Measurements from ENCODE around the gene RAB35.

RAB35 gene

DNA sequence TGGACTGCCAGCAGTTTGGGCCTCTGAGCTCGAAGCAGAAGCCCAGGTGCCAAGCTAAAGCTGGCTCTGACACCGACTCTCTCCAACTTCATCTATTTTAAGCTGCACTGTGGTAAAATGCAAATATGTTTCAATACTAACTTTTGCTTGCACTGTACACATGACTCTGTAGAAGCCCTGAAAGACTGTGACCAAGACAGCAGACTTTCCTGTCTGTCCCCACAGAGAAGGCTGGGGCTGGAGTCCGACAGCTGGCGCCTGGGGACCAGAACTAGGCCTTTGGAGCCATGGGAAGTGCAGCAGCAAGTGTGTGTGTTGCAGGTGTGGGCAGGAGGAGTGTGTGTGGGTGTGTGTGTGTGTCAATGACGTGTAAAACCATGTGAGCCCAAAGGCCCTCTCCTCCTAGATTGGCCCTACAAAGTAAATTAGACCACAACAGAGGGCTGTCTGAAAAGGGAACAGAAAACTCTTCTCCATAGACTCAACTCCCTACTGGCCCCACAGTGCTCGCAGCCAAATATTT, 16.4 kb upstream of the RAB35 start:
- Histone ChIP-seq H3K9me3 (ENCODE audit: insufficient read depth, low read length) (no peaks in the 10 kb centered on the region), H3K27me3 (ENCODE audit: insufficient read depth, insufficient read length) (no peaks in the 10 kb centered on the region), H3K36me3 (ENCODE audit: insufficient read depth, insufficient read length, low read length) (peaks cover 98% of the 10 kb centered on the region), H3K9ac (ENCODE audit: insufficient read length, low read depth) (no peak overlapping the region), H3K4me3 (ENCODE audit: insufficient read length, low read depth) (no peak overlapping the region), H3K4me1 (ENCODE audit: insufficient read depth, insufficient read length) (no peaks in the 10 kb centered on the region)
- TF ChIP-seq ZNF274 (IDR thresholded peaks at IDR 0.05; ENCODE audit: low read depth, low read length) (no peak), YY1 (IDR thresholded peaks at IDR 0.05; ENCODE audit: insufficient read depth, insufficient read length) (no peak), SUZ12 (IDR thresholded peaks at IDR 0.05; ENCODE audit: extremely low read depth, insufficient read depth, insufficient read length) (no peak)
- no peak for DNase-seq (ENCODE audit: low read depth, low spot score)

DNA sequence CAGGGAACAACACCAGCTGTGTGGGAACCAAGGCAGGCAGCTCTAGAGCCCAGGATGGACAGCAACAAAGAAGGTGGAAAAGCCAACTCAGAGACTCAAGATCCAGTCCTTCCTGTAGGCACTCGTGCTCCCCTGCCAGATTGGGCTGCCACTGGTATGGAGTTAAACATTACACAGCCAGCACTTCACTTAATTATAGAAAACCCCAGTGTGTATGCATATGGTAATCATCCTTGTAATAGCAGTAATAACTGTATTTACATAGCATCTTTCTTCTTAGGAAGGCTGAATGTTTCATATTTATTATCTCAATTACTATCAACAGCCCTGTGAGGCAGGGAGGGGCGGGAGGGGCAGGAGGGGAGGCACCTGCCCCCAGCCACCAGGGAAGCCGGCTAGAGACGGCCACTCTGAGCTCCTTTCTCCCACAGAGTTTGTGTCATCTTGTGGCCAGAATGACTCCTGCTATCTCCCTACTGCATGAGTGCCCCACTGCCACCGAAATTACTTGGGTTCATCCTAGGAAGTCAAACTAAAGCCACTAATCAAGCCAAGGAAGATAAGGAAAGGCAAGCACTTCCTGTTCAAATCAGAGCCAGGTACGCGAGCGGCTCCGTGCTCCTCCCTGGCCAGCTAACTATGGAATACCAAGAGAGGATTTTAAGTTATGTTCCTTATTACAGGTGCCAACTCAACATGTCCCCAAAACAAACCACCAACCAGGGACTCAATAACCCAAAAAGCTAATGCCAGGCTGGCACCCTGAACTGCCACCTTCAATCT, 15.7 kb upstream of the RAB35 start:
- no peak for DNase-seq (ENCODE audit: low read depth, low spot score)
- Histone ChIP-seq H3K9ac (ENCODE audit: insufficient read length, low read depth) (no peak overlapping the region), H3K9me3 (ENCODE audit: insufficient read depth, low read length) (no peaks in the 10 kb centered on the region), H3K4me3 (ENCODE audit: insufficient read length, low read depth) (no peak overlapping the region), H3K27me3 (ENCODE audit: insufficient read depth, insufficient read length) (no peaks in the 10 kb centered on the region), H3K4me1 (ENCODE audit: insufficient read depth, insufficient read length) (peaks cover 5% of the 10 kb centered on the region), H3K36me3 (ENCODE audit: insufficient read depth, insufficient read length, low read length) (peaks cover 98% of the 10 kb centered on the region)
- no peak for TF ChIP-seq ZNF274 (IDR thresholded peaks at IDR 0.05; ENCODE audit: low read depth, low read length)
- no peak for TF ChIP-seq YY1 (IDR thresholded peaks at IDR 0.05; ENCODE audit: insufficient read depth, insufficient read length)
- no peak for TF ChIP-seq SUZ12 (IDR thresholded peaks at IDR 0.05; ENCODE audit: extremely low read depth, insufficient read depth, insufficient read length)

DNA sequence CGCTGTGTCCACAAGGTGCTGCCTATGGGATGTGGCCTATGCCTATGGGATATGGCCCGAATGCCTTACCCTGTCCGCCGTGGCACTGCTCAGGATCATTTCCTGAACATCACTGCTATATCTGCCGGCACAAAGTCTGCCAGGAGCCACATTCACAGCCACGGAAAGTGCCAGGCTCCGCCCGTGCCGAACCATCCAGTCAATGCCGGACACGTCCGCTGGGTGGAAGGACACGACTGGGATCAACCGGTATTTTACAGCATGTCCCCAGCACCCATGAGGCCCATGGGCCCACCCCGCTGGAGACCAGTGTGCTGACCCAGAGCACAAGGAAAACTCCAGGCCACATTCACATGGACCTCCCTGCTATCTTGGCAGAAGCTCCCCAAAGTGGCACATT, 14.6 kb upstream of the RAB35 start:
- Histone ChIP-seq H3K4me3 (ENCODE audit: insufficient read length, low read depth) (no peak overlapping the region), H3K9ac (ENCODE audit: insufficient read length, low read depth) (no peak overlapping the region), H3K4me1 (ENCODE audit: insufficient read depth, insufficient read length) (peaks cover 6% of the 10 kb centered on the region), H3K27me3 (ENCODE audit: insufficient read depth, insufficient read length) (no peaks in the 10 kb centered on the region), H3K36me3 (ENCODE audit: insufficient read depth, insufficient read length, low read length) (peaks cover 98% of the 10 kb centered on the region), H3K9me3 (ENCODE audit: insufficient read depth, low read length) (no peaks in the 10 kb centered on the region)
- DNase-seq (ENCODE audit: low read depth, low spot score), result no peak
- TF ChIP-seq ZNF274 (IDR thresholded peaks at IDR 0.05; ENCODE audit: low read depth, low read length), result no peak
- no peak for TF ChIP-seq YY1 (IDR thresholded peaks at IDR 0.05; ENCODE audit: insufficient read depth, insufficient read length)
- TF ChIP-seq SUZ12 (IDR thresholded peaks at IDR 0.05; ENCODE audit: extremely low read depth, insufficient read depth, insufficient read length), result no peak

DNA sequence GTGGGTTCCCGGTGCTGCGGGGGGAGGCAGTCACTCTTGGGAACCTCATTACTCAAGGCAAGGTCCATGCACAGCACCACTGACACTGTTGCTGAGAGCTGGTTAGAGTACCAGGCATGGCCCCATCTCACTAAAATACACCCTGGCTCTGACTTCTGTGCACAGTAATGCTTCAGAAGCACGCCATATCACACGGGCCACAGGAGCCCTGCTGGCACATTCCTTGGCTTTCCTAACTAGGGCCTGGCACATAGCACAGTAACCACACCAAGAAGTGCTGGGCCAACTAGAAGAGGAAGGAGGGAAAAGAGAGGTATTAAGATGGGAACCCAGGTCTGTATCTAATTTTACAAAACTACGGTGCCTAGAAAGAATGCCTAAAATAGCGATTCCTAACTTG, 13.5 kb upstream of the RAB35 start:
- Histone ChIP-seq H3K36me3 (ENCODE audit: insufficient read depth, insufficient read length, low read length) (peaks cover 100% of the 10 kb centered on the region), H3K27me3 (ENCODE audit: insufficient read depth, insufficient read length) (no peaks in the 10 kb centered on the region), H3K9me3 (ENCODE audit: insufficient read depth, low read length) (no peaks in the 10 kb centered on the region), H3K4me1 (ENCODE audit: insufficient read depth, insufficient read length) (peaks cover 6% of the 10 kb centered on the region), H3K4me3 (ENCODE audit: insufficient read length, low read depth) (no peak overlapping the region), H3K9ac (ENCODE audit: insufficient read length, low read depth) (no peak overlapping the region)
- no peak for DNase-seq (ENCODE audit: low read depth, low spot score)
- TF ChIP-seq SUZ12 (IDR thresholded peaks at IDR 0.05; ENCODE audit: extremely low read depth, insufficient read depth, insufficient read length) (no peak), YY1 (IDR thresholded peaks at IDR 0.05; ENCODE audit: insufficient read depth, insufficient read length) (no peak), ZNF274 (IDR thresholded peaks at IDR 0.05; ENCODE audit: low read depth, low read length) (no peak)

DNA sequence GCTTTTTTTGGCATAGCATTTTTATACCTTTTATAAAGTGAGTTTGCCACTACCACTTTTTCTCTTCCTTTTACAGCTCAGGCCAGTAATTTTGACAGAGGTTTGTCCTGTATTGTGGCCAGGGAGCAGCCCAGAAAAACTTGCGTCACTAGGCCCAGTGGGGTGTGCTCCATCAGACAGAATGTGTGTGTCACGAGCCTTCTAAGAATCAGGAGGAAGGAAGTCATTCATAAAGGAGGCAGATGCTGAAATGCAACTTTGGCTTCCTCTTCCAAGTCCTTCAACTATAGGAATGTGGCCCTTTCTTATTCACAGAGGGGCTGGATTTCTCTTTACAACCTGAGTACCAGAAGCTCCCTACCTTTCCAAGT, 10.1 kb upstream of the RAB35 start:
- H3K27me3 ChIP-seq (ENCODE audit: insufficient read depth, insufficient read length), result no peaks in the 10 kb centered on the region

DNA sequence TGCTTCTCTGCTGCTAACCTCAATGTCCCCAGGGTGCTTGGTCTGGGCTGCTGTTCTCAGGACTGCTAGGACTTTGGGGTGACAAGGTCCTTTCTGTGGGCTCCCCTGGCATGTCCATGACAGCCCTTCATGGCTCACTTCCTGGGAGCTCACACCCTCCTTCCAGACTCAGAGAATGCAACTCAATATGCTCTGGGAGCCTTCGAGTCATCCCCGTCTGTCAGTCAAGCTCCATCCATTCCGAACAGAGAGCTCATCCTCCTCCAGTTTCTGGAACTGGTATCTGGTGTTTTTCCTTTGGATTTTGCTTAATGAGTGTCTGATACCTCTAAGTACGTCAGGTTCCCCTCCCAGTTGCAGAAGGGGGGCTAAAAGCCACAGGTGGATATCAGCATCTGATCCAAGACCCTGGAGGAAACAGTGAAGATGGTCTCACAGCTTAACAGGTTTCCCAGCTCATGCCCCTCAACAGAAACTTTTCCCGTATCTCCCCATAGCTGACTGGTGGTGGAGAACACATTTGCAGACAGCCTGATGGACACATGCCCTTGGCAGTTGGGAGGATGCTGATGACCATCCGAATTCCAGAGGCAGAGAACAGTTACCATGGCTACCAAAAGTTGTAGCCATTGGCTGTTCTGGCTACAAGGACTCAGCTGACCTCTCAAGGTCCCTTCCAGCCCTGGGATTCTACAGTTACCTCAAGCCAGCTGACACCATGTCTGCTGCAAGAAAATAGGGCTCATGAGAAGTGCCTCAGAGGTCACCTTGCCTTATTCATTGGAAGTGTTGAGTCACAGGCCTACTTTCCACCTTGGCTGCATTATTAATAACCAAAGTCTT, 9.5 kb upstream of the RAB35 start:
- H3K4me3 ChIP-seq (ENCODE audit: insufficient read length, low read depth), result no peak overlapping the region
- DNase-seq (ENCODE audit: low read depth, low spot score), result no peak
- peaks cover 61% of the 10 kb centered on the region for H3K36me3 ChIP-seq (ENCODE audit: insufficient read depth, insufficient read length, low read length)

More for the DNA sequence above, 10.1 kb upstream of the RAB35 start:
- Histone ChIP-seq H3K9me3 (ENCODE audit: insufficient read depth, low read length) (no peaks in the 10 kb centered on the region), H3K4me1 (ENCODE audit: insufficient read depth, insufficient read length) (peaks cover 6% of the 10 kb centered on the region), H3K4me3 (ENCODE audit: insufficient read length, low read depth) (no peak overlapping the region), H3K9ac (ENCODE audit: insufficient read length, low read depth) (no peak overlapping the region), H3K36me3 (ENCODE audit: insufficient read depth, insufficient read length, low read length) (peaks cover 68% of the 10 kb centered on the region)
- TF ChIP-seq SUZ12 (IDR thresholded peaks at IDR 0.05; ENCODE audit: extremely low read depth, insufficient read depth, insufficient read length) (no peak), YY1 (IDR thresholded peaks at IDR 0.05; ENCODE audit: insufficient read depth, insufficient read length) (no peak), ZNF274 (IDR thresholded peaks at IDR 0.05; ENCODE audit: low read depth, low read length) (no peak)
- DNase-seq (ENCODE audit: low read depth, low spot score), result peak; percentile 33

DNA sequence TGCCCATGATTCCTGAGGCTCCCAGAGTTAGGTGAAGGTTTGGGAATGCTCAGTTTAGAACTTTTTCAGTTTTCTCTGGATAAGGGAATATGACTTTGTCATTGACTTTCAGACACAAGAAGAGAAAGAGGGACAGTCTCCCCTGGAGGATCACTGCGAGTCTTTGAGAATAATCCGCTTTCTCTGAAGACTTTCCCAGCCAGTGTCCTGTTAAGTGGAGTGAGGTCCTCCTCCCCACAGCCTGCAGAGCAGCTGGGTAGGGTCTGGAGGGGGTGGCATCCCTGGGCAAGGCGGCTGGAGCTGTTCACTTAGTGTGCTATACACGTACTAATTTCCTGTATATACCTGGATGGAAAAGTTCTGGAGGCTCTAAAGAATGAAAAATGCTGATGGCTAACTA, 8.5 kb upstream of the RAB35 start:
- no peaks in the 10 kb centered on the region for H3K27me3 ChIP-seq (ENCODE audit: insufficient read depth, insufficient read length)
- H3K36me3 ChIP-seq (ENCODE audit: insufficient read depth, insufficient read length, low read length), result peaks cover 52% of the 10 kb centered on the region
- no peak for TF ChIP-seq ZNF274 (IDR thresholded peaks at IDR 0.05; ENCODE audit: low read depth, low read length)
- no peak for TF ChIP-seq SUZ12 (IDR thresholded peaks at IDR 0.05; ENCODE audit: extremely low read depth, insufficient read depth, insufficient read length)
- no peak for DNase-seq (ENCODE audit: low read depth, low spot score)
- H3K9ac ChIP-seq (ENCODE audit: insufficient read length, low read depth), result no peak overlapping the region
- peaks cover 11% of the 10 kb centered on the region for H3K4me1 ChIP-seq (ENCODE audit: insufficient read depth, insufficient read length)
- no peak overlapping the region for H3K4me3 ChIP-seq (ENCODE audit: insufficient read length, low read depth)
- no peaks in the 10 kb centered on the region for H3K9me3 ChIP-seq (ENCODE audit: insufficient read depth, low read length)

More for the DNA sequence above, 9.5 kb upstream of the RAB35 start:
- TF ChIP-seq SUZ12 (IDR thresholded peaks at IDR 0.05; ENCODE audit: extremely low read depth, insufficient read depth, insufficient read length), result no peak
- TF ChIP-seq ZNF274 (IDR thresholded peaks at IDR 0.05; ENCODE audit: low read depth, low read length), result no peak
- no peak for TF ChIP-seq YY1 (IDR thresholded peaks at IDR 0.05; ENCODE audit: insufficient read depth, insufficient read length)
- Histone ChIP-seq H3K9me3 (ENCODE audit: insufficient read depth, low read length) (no peaks in the 10 kb centered on the region), H3K9ac (ENCODE audit: insufficient read length, low read depth) (no peak overlapping the region), H3K27me3 (ENCODE audit: insufficient read depth, insufficient read length) (no peaks in the 10 kb centered on the region), H3K4me1 (ENCODE audit: insufficient read depth, insufficient read length) (peaks cover 9% of the 10 kb centered on the region)
